Sigmoid colon (tissue), 7 donors: ENCODE data around the gene MIOX. TPM values are rescaled to one million over a fixed set of nuclear protein-coding genes. Genes with fewer than 3 reads are reported as not detected.

Experiments used
- DNase-seq: peaks from one replicate; pipeline ENCODE4 v3.0.0-alpha.2; 2019
- H3K27ac ChIP-seq, 4 donors: fragments of 200-600 bp; sonication (generic); one replicate each; pipeline ENCODE4 v1.5.1; 2016 to 2019; ENCODE audit warnings: mild to moderate bottlenecking in 1 of 4
- H3K27me3 ChIP-seq, 3 donors: fragments of 200-600 bp; sonication (generic); one replicate each; pipeline ENCODE4 v1.5.1; 2019; ENCODE audit warnings: mild to moderate bottlenecking in 1 of 3
- H3K36me3 ChIP-seq, 4 donors: fragments of 200-600 bp; sonication (generic); one replicate each; pipeline ENCODE4 v1.5.1; 2016 to 2019
- H3K4me1 ChIP-seq, 4 donors: fragments of 200-600 bp; sonication (generic); one replicate each; pipeline ENCODE4 v1.5.1; 2017 to 2019
- H3K4me3 ChIP-seq, 4 donors: fragments of 200-600 bp; sonication (generic); one replicate each; pipeline ENCODE4 v1.5.1; 2017 to 2019; ENCODE audit warnings: mild to moderate bottlenecking in 2 of 4, moderate library complexity in 1 of 4
- H3K9me3 ChIP-seq, 4 donors: fragments of 200-600 bp in 3 of 4; sonication (generic) in 3 of 4; one replicate each; pipeline versions ENCODE4 v1.5.1 to v1.6.1; 2013 to 2019
- CTCF ChIP-seq, 4 experiments: fragments of 450-650 bp in 3 of 4; fragments of 200-600 bp in 1 of 4; IDR thresholded peaks; one replicate each; pipeline ENCODE4 v1.5.1; 2016 to 2019; ENCODE audit warnings: antibody characterized with exemption in 4 of 4, mild to moderate bottlenecking in 3 of 4, moderate library complexity in 2 of 4
- EP300 ChIP-seq, 4 donors: sonication (generic); formaldehyde crosslinking; IDR thresholded peaks; one replicate each; pipeline ENCODE4 v1.6.1; 2017; ENCODE audit warnings: antibody characterized with exemption in 4 of 4
- POLR2A ChIP-seq, 2 donors: fragments of 450-650 bp; IDR thresholded peaks; one replicate each; pipeline ENCODE4 v1.6.1; 2016; ENCODE audit warnings: antibody characterized with exemption in 2 of 2, mild to moderate bottlenecking in 2 of 2, moderate library complexity in 2 of 2
- POLR2AphosphoS5 ChIP-seq, 4 donors: sonication (generic); formaldehyde crosslinking; IDR thresholded peaks; one replicate each; pipeline ENCODE4 v1.6.1; 2017; ENCODE audit warnings: antibody characterized with exemption in 4 of 4
- WGBS, 2 donors: extraction: QIAGEN DNeasy Blood & Tissue Kit; methylation state at CpG; one replicate each; pipeline ENCODE4 v1.1.7; 2013; 5-methylcytosine and 5-hydroxymethylcytosine counted together
- intact Hi-C: fragments of 100-400 bp; cut with DNase I; formaldehyde crosslinking; loops from one replicate; pipeline ENCODE4 v1.15.1; 2023
- polyA plus RNA-seq, 3 donors: library from polyadenylated mRNA; stranded (reverse); fragments of 200-250 nt; gene quantifications; one replicate each; pipeline ENCODE4 v1.2.3, GENCODE V29; 2013
- total RNA-seq, 4 donors: library from RNA; depleted of rRNA; stranded (reverse); fragments of >200 nt; gene quantifications; one replicate each; pipeline ENCODE4 v1.1.0, GENCODE V29; 2016
- donor health status: healthy with polysubstance abuse.
- donor health status: Bipolar disorder and iron deficiency.
- donor health status: healthy.

The MIOX gene
- total and polyA plus RNA-seq, 7 donors, result 0.20 TPM; not detected in 6

GRCh38 chr22:50439871-50440331 is 46.8 kb upstream of the MIOX start:
- no peaks in the 10 kb centered on the region for H3K9me3 ChIP-seq
- H3K4me1 ChIP-seq, result peaks cover 0 to 12% (median 6%) of the 10 kb centered on the region in 4 donors
- no peak overlapping the region for H3K4me3 ChIP-seq
- DNase-seq, result no peak
- peaks cover 37 to 76% (median 64%) of the 10 kb centered on the region in 4 donors for H3K36me3 ChIP-seq
- no peaks in the 10 kb centered on the region for H3K27me3 ChIP-seq
- intact Hi-C loops, result no loop called here
- TF ChIP-seq POLR2A (IDR thresholded peaks at IDR 0.05) (no peak), CTCF (IDR thresholded peaks at IDR 0.05) (no peak), POLR2AphosphoS5 (IDR thresholded peaks at IDR 0.05) (no peak), EP300 (IDR thresholded peaks at IDR 0.05) (no peak)
- no peak overlapping the region for H3K27ac ChIP-seq
- 82 to 87% methylated on average over 10 of the region's 10 CpGs for WGBS, 2 donors

DNA sequence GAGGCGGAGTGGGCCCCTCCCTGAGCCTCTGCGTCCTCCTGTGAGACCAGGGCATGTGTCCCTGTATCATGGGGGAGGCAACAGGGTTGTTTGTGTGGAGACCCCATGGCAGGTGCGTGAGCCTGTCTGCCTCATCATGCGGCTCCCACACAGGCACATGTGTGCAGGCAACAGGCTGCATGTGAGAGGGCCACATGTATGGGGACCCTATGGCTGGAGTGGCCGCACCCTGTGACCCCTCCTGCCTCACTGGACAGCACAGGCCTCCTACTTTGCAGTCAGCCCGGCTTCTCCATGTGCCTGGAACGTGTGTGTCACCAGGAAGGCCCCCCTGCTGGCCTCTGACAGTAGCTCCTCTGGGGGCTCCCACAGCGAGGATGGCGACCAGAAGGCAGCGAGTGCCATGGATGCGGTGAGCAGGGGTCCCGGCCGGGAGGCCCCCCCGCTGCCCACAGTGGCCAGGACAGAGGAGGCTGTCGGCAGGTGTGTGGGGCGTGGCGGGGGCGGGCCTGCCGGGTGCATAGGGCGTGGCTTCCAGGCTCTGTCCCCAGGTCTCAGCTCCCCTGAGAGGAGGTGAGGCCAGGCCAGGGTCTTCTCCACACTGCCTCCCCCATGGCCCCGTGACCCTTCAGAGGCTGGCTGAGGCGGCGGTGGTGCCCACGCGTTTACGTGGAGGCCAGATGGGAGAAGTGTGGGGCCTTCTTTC is 46.0 kb upstream of the MIOX start:
- Histone ChIP-seq H3K9me3 (no peaks in the 10 kb centered on the region), H3K4me3 (no peak overlapping the region), H3K27ac (no peak overlapping the region), H3K27me3 (no peaks in the 10 kb centered on the region), H3K36me3 (peaks cover 37 to 73% (median 60%) of the 10 kb centered on the region in 4 donors), H3K4me1 (peaks cover 0 to 15% (median 6%) of the 10 kb centered on the region in 4 donors)
- WGBS, 2 donors, result 65 to 85% methylated on average over 26 of the region's 26 CpGs
- DNase-seq, result no peak
- intact Hi-C loops, result no loop called here
- TF ChIP-seq CTCF (IDR thresholded peaks at IDR 0.05), result no peak
- no peak for TF ChIP-seq POLR2A (IDR thresholded peaks at IDR 0.05)
- no peak for TF ChIP-seq EP300 (IDR thresholded peaks at IDR 0.05)
- no peak for TF ChIP-seq POLR2AphosphoS5 (IDR thresholded peaks at IDR 0.05)

DNA sequence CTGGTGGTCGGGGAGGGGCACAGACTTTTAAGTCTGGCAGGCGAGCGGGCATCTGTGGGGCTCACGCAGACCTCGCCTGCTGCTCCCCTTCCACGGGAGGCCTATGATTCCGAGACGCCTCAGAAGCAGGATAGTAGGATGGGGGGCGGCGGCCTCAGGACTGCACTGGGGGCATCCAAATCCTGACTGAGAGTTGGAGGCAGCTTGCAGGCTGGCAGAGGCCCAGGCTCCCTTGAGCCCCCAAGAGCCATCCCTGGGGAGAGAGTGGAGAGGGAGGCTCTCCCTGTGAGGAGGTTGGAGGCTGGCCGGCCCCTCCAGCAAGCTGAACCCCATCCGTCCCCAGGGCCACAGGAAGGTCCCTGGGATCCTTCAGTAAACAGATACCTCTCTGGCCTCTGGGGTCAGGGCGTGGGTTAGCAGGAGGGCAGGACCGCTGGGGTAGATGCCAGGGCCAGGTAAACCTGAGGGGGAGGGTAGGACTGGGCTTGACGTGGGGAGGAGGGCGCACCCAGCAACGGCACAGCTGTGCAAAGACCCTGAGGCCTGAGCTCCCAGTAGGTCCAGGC is 45.1 kb upstream of the MIOX start:
- Histone ChIP-seq H3K4me3 (no peak overlapping the region), H3K36me3 (peaks cover 37 to 72% (median 53%) of the 10 kb centered on the region in 4 donors), H3K27ac (no peak overlapping the region), H3K4me1 (peaks cover 0 to 15% (median 6%) of the 10 kb centered on the region in 4 donors), H3K27me3 (no peaks in the 10 kb centered on the region), H3K9me3 (no peaks in the 10 kb centered on the region)
- TF ChIP-seq POLR2A (IDR thresholded peaks at IDR 0.05) (no peak), POLR2AphosphoS5 (IDR thresholded peaks at IDR 0.05) (peak in 1 of 4 donors; percentile 4)
- DNase-seq, result no peak
- 87 to 93% methylated on average over 17 of the region's 17 CpGs for WGBS, 2 donors
- intact Hi-C loops, result no loop called here

DNA sequence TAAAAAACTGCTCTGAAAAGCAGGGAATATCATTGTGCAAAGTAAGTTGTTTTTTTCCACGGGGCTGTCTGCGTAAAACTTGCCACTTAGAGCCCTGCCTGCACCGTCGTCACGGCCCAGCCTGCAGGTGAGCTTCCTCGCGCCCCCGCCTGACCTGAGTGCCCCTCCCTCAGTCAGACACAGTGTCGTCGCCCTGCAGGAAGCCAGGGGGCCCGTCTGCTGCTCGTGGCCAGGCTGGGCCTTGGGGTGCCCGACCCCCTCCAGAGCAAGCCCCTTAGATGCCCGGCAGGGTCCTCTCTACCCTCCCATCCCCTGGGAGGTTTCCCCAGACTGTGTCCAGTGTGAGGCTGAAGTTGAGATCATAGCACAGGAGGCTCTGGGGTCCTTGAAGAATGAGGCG is 43.5 kb upstream of the MIOX start:
- WGBS, 2 donors, result 73 to 75% methylated on average over 15 of the region's 15 CpGs
- peaks cover 0 to 15% (median 6%) of the 10 kb centered on the region in 4 donors for H3K4me1 ChIP-seq
- no peaks in the 10 kb centered on the region for H3K9me3 ChIP-seq
- TF ChIP-seq CTCF (IDR thresholded peaks at IDR 0.05) (no peak), EP300 (IDR thresholded peaks at IDR 0.05) (no peak), POLR2A (IDR thresholded peaks at IDR 0.05) (no peak), POLR2AphosphoS5 (IDR thresholded peaks at IDR 0.05) (peak in 2 of 4 donors; percentile 28 to 41)
- H3K27me3 ChIP-seq, result no peaks in the 10 kb centered on the region
- intact Hi-C loops, result no loop called here
- no peak overlapping the region for H3K4me3 ChIP-seq
- DNase-seq, result no peak
- H3K36me3 ChIP-seq, result peaks cover 40 to 72% (median 53%) of the 10 kb centered on the region in 4 donors
- H3K27ac ChIP-seq, result no peak overlapping the region

DNA sequence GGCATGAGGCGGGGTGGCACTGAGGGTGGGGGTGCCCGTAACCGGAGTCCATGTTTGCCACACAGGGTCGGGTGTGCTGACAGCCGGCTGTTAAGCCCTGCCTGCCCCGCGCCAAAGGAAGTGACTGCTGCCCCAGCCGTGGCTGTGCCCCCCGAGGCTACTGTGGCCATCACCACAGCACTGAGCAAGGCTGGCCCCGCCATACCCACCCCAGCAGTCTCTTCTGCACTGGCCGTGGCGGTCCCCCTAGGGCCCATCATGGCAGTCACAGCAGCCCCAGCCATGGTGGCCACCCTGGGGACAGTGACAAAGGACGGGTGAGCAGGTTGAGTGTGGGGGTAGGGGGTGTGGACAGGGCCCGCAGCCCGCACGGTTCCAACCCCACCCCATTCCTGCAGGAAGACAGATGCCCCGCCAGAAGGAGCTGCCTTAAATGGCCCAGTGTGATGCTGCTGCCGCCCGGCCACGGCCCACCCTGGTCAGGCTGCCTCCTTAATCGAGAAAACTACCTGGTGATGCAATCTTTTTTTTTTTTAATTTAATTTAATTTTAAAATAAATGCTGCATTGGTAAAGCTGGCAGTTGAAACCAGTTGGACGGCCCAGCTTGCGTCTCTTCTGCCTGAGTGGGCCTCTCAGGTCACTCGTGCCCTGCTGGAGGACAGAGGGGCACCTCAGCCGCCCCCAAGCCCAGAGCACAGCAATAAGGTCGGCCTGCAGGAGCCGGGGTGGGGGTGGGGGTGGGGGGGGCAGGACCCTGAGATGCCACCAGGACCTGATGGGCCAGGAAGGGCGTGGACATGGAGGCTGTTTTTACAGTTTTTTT is 42.6 kb upstream of the MIOX start:
- Histone ChIP-seq H3K4me1 (peaks cover 0 to 15% (median 6%) of the 10 kb centered on the region in 4 donors), H3K27ac (peak overlapping the region in 2 of 4 donors; percentile 1 to 60)

More for the DNA sequence above, 42.6 kb upstream of the MIOX start:
- DNase-seq, result no peak
- H3K36me3 ChIP-seq, result peaks cover 40 to 72% (median 49%) of the 10 kb centered on the region in 4 donors
- intact Hi-C loops, result no loop called here
- H3K9me3 ChIP-seq, result no peaks in the 10 kb centered on the region
- whole genome bisulfite sequencing, 2 donors, result 64 to 78% methylated on average over 28 of the region's 28 CpGs
- TF ChIP-seq EP300 (IDR thresholded peaks at IDR 0.05), result no peak
- no peak for TF ChIP-seq POLR2AphosphoS5 (IDR thresholded peaks at IDR 0.05)
- TF ChIP-seq POLR2A (IDR thresholded peaks at IDR 0.05), result no peak
- TF ChIP-seq CTCF (IDR thresholded peaks at IDR 0.05), result no peak
- H3K4me3 ChIP-seq, result no peak overlapping the region
- H3K27me3 ChIP-seq, result no peaks in the 10 kb centered on the region
